ENCODE results near the gene CYP2C18. TPM values are rescaled to one million over a fixed set of nuclear protein-coding genes. Genes with fewer than 3 reads are reported as not detected.

Gene CYP2C18
- total RNA-seq, 1 donor = not detected

- no peak for DNase-seq (ENCODE audit: low read depth)
- H3K4me3 ChIP-seq (ENCODE audit: low read depth, low read length) = no peak overlapping the region
- TF ChIP-seq, protein P1, sequence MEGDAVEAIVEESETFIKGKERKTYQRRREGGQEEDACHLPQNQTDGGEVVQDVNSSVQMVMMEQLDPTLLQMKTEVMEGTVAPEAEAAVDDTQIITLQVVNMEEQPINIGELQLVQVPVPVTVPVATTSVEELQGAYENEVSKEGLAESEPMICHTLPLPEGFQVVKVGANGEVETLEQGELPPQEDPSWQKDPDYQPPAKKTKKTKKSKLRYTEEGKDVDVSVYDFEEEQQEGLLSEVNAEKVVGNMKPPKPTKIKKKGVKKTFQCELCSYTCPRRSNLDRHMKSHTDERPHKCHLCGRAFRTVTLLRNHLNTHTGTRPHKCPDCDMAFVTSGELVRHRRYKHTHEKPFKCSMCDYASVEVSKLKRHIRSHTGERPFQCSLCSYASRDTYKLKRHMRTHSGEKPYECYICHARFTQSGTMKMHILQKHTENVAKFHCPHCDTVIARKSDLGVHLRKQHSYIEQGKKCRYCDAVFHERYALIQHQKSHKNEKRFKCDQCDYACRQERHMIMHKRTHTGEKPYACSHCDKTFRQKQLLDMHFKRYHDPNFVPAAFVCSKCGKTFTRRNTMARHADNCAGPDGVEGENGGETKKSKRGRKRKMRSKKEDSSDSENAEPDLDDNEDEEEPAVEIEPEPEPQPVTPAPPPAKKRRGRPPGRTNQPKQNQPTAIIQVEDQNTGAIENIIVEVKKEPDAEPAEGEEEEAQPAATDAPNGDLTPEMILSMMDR (IDR thresholded peaks at IDR 0.05; ENCODE audit: insufficient read depth, low read length) = no peak
Observed at GRCh38 chr10:94784256-94784655, 100.7 kb downstream of the CYP2C18 start.

GRCh38 chr10:94785211-94785610 lies 101.7 kb downstream of the CYP2C18 start:
- H3K4me3 ChIP-seq (ENCODE audit: low read depth, low read length) = no peak overlapping the region
- no peak for DNase-seq (ENCODE audit: low read depth)
- TF ChIP-seq, protein P1 (IDR thresholded peaks at IDR 0.05; ENCODE audit: insufficient read depth, low read length) = no peak

Other genes with a start within 250 kb of the CYP2C18 start
- gene HELLS, start 137.9 kb upstream of the CYP2C18 start, total RNA-seq (ENCODE audit: low replicate concordance) = 19.7 and 139 TPM in 2 replicates
- not detected in 2 replicates for gene CYP2C19, start 79.0 kb downstream of the CYP2C18 start, total RNA-seq (ENCODE audit: low replicate concordance)